Activated CD8-positive, alpha-beta memory T cell treated with anti-CD3 and anti-CD28 coated beads, Interleukin-2, amount 50 U/mL, for 24 hours (primary cell): ENCODE results near the gene DOCK9.
"Not testable (repeated sequence)": the region's sequence is repeated elsewhere in the genome, so short reads cannot be mapped to it uniquely, and the experiment has no call there.

Experiments
- DNase-seq: peaks from one replicate; pipeline ENCODE4 v3.0.0-alpha.2; 2020; ENCODE audit errors: extremely low read depth

DOCK9 gene

GRCh38 chr13:98775386-98775785 is 202.5 kb downstream of the DOCK9 start:
- no peak for DNase-seq

- no peak for DNase-seq
Measured at GRCh38 chr13:98774776-98775175, 203.1 kb downstream of the DOCK9 start.

GRCh38 chr13:98773921-98774320 is 203.9 kb downstream of the DOCK9 start:
- no peak for DNase-seq

- no peak for DNase-seq
Measured at GRCh38 chr13:98772794-98773452, 204.9 kb downstream of the DOCK9 start.

- no peak for DNase-seq
Measured at GRCh38 chr13:98771838-98772611, 205.8 kb downstream of the DOCK9 start.

GRCh38 chr13:98769736-98770135 is 208.1 kb downstream of the DOCK9 start:
- DNase-seq, result no peak

- no peak for DNase-seq
Measured at GRCh38 chr13:98768522-98768921, 209.3 kb downstream of the DOCK9 start.

- no peak for DNase-seq
Measured at GRCh38 chr13:98766697-98767096, 211.2 kb downstream of the DOCK9 start.

GRCh38 chr13:98765996-98766519 is 211.8 kb downstream of the DOCK9 start:
- DNase-seq, result no peak

GRCh38 chr13:98761986-98762616 is 215.8 kb downstream of the DOCK9 start:
- no peak for DNase-seq

- DNase-seq, result no peak
Measured at GRCh38 chr13:98761126-98761985, 216.5 kb downstream of the DOCK9 start.

- no peak for DNase-seq
Measured at GRCh38 chr13:98755729-98756128, 222.1 kb downstream of the DOCK9 start.

- no peak for DNase-seq
Measured at GRCh38 chr13:98755116-98755515, 222.7 kb downstream of the DOCK9 start.

GRCh38 chr13:98754468-98754867 is 223.4 kb downstream of the DOCK9 start:
- DNase-seq, result not testable (repeated sequence)

- no peak for DNase-seq
Measured at GRCh38 chr13:98752467-98753290, 225.2 kb downstream of the DOCK9 start, which contains the start of gene SLC15A1. Gene SLC15A1, minus strand, starts transcription at chr13:98752672. Its CDS starts 74 bp downstream, at chr13:98752598.

GRCh38 chr13:98751861-98752466 is 225.9 kb downstream of the DOCK9 start:
- DNase-seq, result no peak

GRCh38 chr13:98751367-98751782 is 226.5 kb downstream of the DOCK9 start:
- DNase-seq, result no peak

- no peak for DNase-seq
Measured at GRCh38 chr13:98749501-98749900, 228.4 kb downstream of the DOCK9 start.

GRCh38 chr13:98746968-98747367 is 230.9 kb downstream of the DOCK9 start:
- DNase-seq, result no peak
